ENCODE data around the gene SYCP2. TPM values are rescaled to one million over a fixed set of nuclear protein-coding genes. Genes with fewer than 3 reads are reported as not detected.

The SYCP2 gene
- total and polyA plus RNA-seq, 2 of the 8 experiments (the other 6 are each of a cell fraction or from before 2014, with no cell fraction given), result 0.02 to 0.50 TPM

- TF ChIP-seq ATF3 (IDR thresholded peaks at IDR 0.05; ENCODE audit: insufficient read depth, low read depth, low read length), result no peak
- TF ChIP-seq ATF2 (IDR thresholded peaks at IDR 0.05; ENCODE audit: low read length), result no peak
These were observed 3.7 kb upstream of the SYCP2 start (continued) for GRCh38 chr20:59937150-59937549.

All from H1 (cell line).